Subcutaneous adipose tissue (tissue), 4 donors: Measurements from ENCODE around the gene FARS2. TPM values are rescaled to one million over a fixed set of nuclear protein-coding genes. Genes with fewer than 3 reads are reported as not detected.

Source experiments
- CTCF ChIP-seq: fragments of 450-650 bp; IDR thresholded peaks from one replicate; pipeline ENCODE4 v1.5.1; 2016; ENCODE audit warnings: low read depth, mild to moderate bottlenecking, control low read depth, antibody characterized with exemption, moderate library complexity
- total RNA-seq, 4 donors: library from RNA; depleted of rRNA; stranded (reverse); fragments of >200 nt; gene quantifications; one replicate each; pipeline ENCODE4 v1.1.0, GENCODE V29; 2016

The FARS2 gene
- total RNA-seq, 4 donors from 2014 or later: 6.2 to 13.6 (median 11.3) TPM

- TF ChIP-seq CTCF: no peak
Observed at GRCh38 chr6:5482619-5483018, 221.3 kb downstream of the FARS2 start.

GRCh38 chr6:5484692-5485091, 223.4 kb downstream of the FARS2 start:
- no peak for TF ChIP-seq CTCF

GRCh38 chr6:5486214-5486613, 224.9 kb downstream of the FARS2 start:
- no peak for TF ChIP-seq CTCF

GRCh38 chr6:5490501-5491069, 229.3 kb downstream of the FARS2 start:
- no peak for TF ChIP-seq CTCF

GRCh38 chr6:5492356-5492755, 231.0 kb downstream of the FARS2 start:
- no peak for TF ChIP-seq CTCF

GRCh38 chr6:5493806-5494205, 232.5 kb downstream of the FARS2 start:
- TF ChIP-seq CTCF: no peak

- TF ChIP-seq CTCF: no peak
Observed at GRCh38 chr6:5497896-5498578, 236.7 kb downstream of the FARS2 start.
